Left hindlimb (tissue), 1 donor: Measurements from ENCODE around the gene MST1R.
A peak's percentile ranks its signal among the peaks of the same experiment; 100 is the strongest.
"Not testable (repeated sequence)": the region's sequence is repeated elsewhere in the genome, so short reads cannot be mapped to it uniquely, and the experiment has no call there.

Source experiments
- DNase-seq: peaks from one replicate; pipeline ENCODE4 v3.0.0-alpha.2; 2018

MST1R gene

DNA sequence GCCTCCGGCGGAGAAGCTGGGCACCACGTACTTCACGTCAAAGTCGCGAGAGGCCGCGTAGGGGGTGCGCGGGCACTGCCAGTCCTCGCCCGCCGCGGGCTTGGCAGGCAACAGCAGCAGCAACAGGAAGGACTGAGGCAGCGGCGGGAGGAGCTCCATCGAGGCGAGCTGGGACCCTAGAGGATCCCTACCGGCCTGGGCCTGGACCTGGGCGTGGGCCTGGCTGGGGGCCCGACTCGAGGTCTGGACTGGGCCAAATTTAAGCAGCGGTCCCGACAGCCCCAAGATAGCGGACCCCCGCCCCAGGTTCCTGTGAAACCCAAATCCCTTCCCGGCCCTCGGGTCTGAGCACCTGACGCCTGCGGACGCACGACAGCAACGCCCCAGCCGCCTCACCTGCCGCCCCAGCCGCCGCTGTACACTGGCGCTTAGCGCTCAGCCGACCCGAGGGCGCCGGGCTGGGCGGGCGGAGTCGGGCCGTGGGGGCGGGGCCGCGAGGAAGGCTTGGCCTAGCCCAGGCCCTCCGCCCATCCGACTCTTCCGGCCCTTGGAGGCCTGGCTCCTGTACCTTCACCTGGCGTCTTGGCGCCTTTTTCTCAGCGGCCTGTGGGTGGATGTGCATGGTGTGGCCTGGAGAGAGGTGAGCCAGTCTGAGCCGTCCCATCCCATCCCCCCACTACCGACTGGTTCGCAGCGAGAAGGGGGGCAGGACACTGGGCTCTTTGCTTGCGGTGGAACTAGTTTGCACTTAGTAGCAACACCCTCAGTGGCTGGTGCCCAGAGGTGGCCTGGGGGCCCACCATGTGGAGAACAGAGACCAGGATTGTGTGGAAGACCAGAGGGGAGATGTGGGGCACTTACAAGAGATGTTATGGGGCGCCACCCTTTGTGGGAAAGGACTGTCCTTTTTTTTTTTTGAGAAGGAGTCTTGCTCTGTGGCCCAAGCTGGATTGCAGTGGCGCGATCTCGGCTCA is at the start of gene MST1R:
TSS of gene MST1R (minus strand) at position 423 of the 974 bp plus-strand sequence. CDS start at position 159, 264 bp downstream.
- no peak for DNase-seq

DNA sequence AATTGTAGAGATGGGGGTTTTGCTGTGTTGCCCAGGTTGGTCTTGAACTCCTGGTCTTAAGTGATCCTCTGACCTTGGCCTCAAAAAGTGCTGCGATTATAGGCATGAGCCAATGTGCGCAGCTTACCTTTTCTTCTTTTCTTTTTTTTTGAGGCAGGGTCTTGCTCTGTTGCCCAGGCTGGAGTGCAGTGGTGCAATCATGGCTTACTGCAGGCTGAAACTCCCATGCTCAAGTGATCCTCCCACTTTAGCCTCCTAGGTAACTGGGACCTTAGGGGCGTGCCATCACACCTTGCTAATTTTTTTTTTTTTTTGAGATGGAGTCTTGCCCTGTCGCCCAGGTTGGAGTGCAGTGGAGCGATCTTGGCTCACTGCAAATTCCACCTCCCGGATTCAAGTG is 49.3 kb upstream of the MST1R start:
- no peak for DNase-seq

DNA sequence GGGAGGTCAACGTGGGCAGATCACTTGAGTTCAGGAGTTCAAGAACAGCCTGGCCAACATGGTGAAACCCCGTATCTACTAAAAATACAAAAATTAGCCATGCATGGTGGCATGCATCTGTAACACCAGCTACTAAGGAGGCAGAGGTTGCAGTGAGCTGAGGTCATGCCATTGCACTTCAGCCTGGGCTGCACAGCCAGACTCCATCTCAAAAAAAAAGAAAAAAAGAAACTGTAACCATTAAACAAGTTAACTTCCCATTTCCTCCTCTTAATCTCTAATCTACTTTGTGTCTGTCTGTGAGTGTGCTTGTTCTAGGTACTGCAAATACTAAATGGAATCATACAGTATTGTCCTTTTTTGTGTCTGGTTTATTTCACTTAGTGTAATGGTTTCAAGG is 39.0 kb upstream of the MST1R start:
- no peak for DNase-seq

DNA sequence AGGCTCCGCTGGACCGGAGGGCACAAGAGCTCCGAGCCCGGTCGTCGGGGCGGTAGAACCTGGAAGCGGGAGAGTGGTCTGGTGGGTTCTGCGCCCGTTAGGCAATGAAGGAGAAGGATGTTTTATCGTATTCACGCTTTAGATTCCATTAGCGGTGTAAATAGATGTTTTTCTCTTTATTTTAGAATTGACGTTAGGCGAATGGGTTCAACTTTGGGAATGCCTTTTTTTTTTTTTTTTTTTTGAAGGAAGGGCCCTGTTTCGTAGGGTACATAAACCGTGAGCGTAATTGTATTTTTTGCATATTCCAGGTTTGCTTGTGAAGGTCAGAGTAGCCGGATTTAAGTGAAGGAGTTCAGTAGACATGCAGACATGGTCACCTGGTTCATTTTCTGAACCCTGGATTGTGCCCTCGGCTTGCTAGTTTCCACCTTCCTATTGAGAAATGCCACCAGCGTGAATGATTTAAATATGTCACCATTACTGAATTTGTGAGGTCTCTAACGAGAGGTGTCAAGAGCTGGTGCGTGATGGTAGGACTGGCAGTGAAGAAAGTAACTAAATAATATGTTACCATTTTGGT is 37.1 kb upstream of the MST1R start:
- no peak for DNase-seq

- peak; percentile 97 for DNase-seq
Observed at GRCh38 chr3:49939858-49940666, 36.4 kb upstream of the MST1R start, which contains the start of gene RBM6. RBM6 (plus strand) TSS chr3:49940150; CDS start chr3:49962642, 22,492 bp downstream.

- no peak for DNase-seq
Observed at GRCh38 chr3:49937090-49937489, 33.4 kb upstream of the MST1R start.

GRCh38 chr3:49932281-49932680 is 28.6 kb upstream of the MST1R start:
- not testable (repeated sequence) for DNase-seq

GRCh38 chr3:49930922-49931321 is 27.2 kb upstream of the MST1R start:
- no peak for DNase-seq

- DNase-seq = no peak
Observed at GRCh38 chr3:49930168-49930690, 26.6 kb upstream of the MST1R start.

GRCh38 chr3:49929291-49930167 is 25.9 kb upstream of the MST1R start, which contains the start of gene MON1A:
MON1A (minus strand) TSS chr3:49929811; CDS start chr3:49913346, 16,465 bp downstream.
- peak; percentile 94 for DNase-seq

GRCh38 chr3:49928481-49929017 is 24.9 kb upstream of the MST1R start:
- DNase-seq = no peak

DNA sequence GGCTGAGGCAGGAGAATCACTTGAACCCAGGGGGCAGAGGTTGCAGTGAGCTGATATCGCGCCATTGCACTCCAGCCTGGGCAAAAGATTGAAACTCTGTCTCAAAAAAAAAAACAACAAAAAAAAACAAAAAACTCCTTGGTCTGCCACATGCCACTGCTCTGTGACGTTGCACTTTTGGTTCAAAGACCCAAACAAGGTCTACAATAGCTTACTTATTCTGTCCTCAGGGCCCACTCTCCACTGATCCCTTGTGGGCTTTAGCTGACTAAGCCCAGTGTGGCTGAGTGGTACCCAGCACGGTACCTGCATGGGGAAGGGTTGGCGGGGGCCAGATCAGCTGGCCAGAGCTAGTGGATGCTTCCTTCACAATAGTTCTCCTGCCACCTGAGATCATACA is 24.1 kb upstream of the MST1R start:
- no peak for DNase-seq

- DNase-seq = no peak
Observed at GRCh38 chr3:49926117-49926728, 22.6 kb upstream of the MST1R start.

DNA sequence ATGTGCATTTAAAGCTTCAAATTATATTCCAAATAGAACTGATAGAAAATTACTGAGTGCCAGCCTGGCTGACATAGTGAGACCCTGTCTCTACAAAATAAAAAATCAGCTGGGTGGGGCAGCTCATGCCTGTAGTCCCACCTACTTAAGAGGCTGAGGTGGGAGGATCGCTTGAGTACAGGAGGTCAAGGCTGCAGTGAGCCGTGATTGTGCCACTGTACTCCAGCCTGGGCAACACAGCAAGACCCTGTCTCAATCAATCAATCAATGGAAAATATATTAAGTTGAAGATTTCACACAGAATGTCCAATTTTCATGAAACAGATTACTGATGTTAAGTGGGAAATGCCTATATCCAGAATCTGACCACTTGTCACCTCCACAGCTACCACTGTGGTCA is 21.8 kb upstream of the MST1R start:
- DNase-seq = no peak

- DNase-seq = no peak
Observed at GRCh38 chr3:49924683-49925082, 21.0 kb upstream of the MST1R start.

DNA sequence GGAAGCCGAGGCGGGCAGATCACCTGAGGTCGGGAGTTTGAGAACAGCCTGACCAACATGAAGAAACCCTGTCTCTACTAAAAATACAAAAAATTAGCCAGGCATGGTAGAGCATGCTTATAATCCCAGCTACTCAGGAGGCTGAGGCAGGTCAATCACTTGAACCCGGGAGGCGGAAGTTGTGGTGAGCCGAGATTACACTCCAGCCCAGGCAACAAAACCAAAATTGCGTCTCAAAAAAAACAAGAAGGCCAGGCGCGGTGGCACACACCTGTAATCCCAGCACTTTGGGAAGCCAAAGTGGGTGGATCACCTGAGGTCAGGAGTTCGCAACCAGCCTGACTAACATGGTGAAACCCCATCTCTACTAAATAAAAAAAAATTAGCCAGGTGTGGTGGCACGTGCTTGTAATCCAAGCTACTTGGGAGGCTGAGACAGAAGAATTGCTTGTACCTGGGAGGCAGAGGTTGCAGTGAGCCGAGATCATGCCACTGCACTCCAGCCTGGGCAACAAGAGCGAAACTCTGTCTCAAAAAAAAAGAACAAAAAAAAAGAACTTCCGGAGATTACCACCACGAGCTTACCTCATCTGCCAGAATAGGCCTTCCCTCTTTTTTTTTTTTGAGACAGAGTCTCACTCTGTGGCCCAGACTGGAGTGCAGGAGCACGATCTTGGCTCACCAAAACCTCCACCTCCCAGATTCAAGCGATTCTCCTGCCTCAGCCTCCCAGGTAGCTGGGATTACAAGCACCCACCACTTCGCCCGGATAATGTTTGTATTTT is 14.3 kb upstream of the MST1R start:
- DNase-seq = not testable (repeated sequence)

GRCh38 chr3:49916686-49917085 is 13.0 kb upstream of the MST1R start:
- DNase-seq = no peak

- no peak for DNase-seq
Observed at GRCh38 chr3:49914906-49915305, 11.2 kb upstream of the MST1R start.

DNA sequence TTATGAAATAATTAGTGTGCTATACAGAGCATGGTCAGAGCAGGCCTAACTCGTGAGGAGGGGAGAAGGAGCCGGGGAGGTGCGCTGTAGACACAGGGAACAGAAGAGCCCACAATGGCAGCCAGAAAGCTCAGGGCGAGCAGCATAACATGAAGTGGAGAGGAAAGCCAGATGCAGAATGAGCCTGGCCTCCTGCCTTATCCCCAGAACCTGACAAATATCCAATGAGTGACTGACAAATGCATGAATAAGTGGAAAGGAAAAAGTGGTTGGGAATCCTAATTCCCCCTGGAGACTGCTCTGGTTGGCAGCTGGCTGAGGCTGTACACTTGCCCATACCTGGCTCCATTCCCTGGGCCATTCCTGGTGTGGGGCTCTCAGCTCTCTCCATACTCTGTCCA is 9.2 kb upstream of the MST1R start:
- DNase-seq = no peak

DNA sequence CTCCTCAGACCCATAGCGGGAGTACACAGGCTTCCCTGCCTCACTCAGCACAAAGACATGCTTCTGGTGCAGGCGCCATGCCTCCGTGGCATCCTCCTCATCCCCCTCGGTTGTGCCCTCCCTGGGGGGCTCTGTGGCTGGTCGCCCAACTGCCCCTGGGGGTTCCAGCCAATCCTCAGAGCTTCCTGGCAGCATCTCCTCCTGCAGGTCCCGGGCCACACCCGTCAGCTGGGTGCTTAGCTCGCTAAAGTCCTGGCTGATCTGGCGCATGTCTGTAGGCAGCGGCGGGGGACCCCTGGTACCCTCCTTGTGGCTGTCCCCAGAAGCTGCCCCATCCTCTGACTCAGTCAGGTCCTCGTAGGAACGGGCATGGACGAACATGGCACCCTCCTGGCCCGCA is 7.9 kb upstream of the MST1R start:
- DNase-seq = no peak
